Kidney (tissue), 14 donors: ENCODE measurements around the gene KCTD2. TPM values are rescaled to one million over a fixed set of nuclear protein-coding genes. Genes with fewer than 3 reads are reported as not detected.

Experiments used
- DNase-seq, 5 donors: peaks; one replicate each; pipeline ENCODE4 v3.0.0-alpha.2; 2013 to 2020
- FAIRE-seq: peaks from 2 replicates; lab custom pipeline; 2012; peaks lifted over from hg19 to GRCh38; lab: Jason Lieb, UNC
- H3K27ac ChIP-seq, 2 donors: one replicate each; pipeline ENCODE4 v1.7.0; 2013; ENCODE audit warnings: low read depth in 2 of 2, low read length in 2 of 2, inconsistent platforms in 1 of 2
- H3K27me3 ChIP-seq: one replicate; pipeline ENCODE4 v1.7.1; 2013; ENCODE audit warnings: low read length, inconsistent platforms; ENCODE audit not compliant: control insufficient read depth, insufficient read depth
- H3K36me3 ChIP-seq, 3 donors: one replicate each; pipeline versions ENCODE4 v1.7.0 to v1.7.1; 2013; ENCODE audit warnings: low read length in 3 of 3, control low read depth in 1 of 3, inconsistent platforms in 1 of 3; ENCODE audit not compliant: insufficient read depth in 3 of 3, control insufficient read depth in 2 of 3
- H3K4me1 ChIP-seq, 3 donors: one replicate each; pipeline versions ENCODE4 v1.7.0 to v1.7.1; 2013; ENCODE audit warnings: low read length in 3 of 3, inconsistent platforms in 1 of 3, low read depth in 1 of 3; ENCODE audit not compliant: control insufficient read depth in 2 of 3, insufficient read depth in 2 of 3
- H3K4me3 ChIP-seq, 3 donors: one replicate each; pipeline versions ENCODE4 v1.7.0 to v1.8.1; 2013; ENCODE audit warnings: low read length in 3 of 3, control low read depth in 1 of 3, inconsistent platforms in 1 of 3
- H3K9ac ChIP-seq, 3 donors: one replicate each; pipeline versions ENCODE4 v1.7.0 to v1.7.1; 2013; ENCODE audit warnings: low read length in 3 of 3, control low read depth in 1 of 3, inconsistent platforms in 1 of 3
- H3K9me3 ChIP-seq, 3 donors: one replicate each; pipeline versions ENCODE4 v1.7.0 to v1.7.1; 2013; ENCODE audit warnings: low read length in 3 of 3, control low read depth in 1 of 3, inconsistent platforms in 1 of 3; ENCODE audit not compliant: control insufficient read depth in 2 of 3, insufficient read depth in 1 of 3
- CTCF ChIP-seq: IDR thresholded peaks from 3 replicates; pipeline ENCODE4 v1.5.1; 2012; ENCODE audit warnings: mild to moderate bottlenecking, moderate library complexity, borderline replicate concordance; ENCODE audit not compliant: insufficient read depth; ENCODE audit errors: extremely low read depth
- intact Hi-C: fragments of 100-400 bp; cut with DNase I; formaldehyde crosslinking; loops from one replicate; pipeline ENCODE4 v1.11.1; 2022
- polyA plus RNA-seq: library from polyadenylated mRNA; stranded (reverse); fragments of 350-450 nt; fragmentation: Illumina TruSeq; extraction: RNeasy Lipid Tissue Mini Kit (QIAGEN cat#74804); gene quantifications from one replicate; pipeline ENCODE4 v1.2.3, GENCODE V29; 2014; ENCODE audit warnings: low read depth, low replicate concordance; ENCODE audit not compliant: insufficient read depth
- total RNA-seq: library from RNA; stranded (reverse); fragmentation: NEBNext Ultra II Directional; extraction: Animal tissue kit (Norgen Biotek cat#: 25700); gene quantifications from one replicate; pipeline ENCODE4 v1.2.1, GENCODE V29; 2021
- donor health status: control.
- donor health status: control.
- donor health status: control.
- donor health status: control.
- donor health status: control.
- donor health status: DM: yes; HTN: yes; CAD: no.
- donor health status: Normal renal cell carcinoma (clear cell type).

KCTD2 gene
- total and polyA plus RNA-seq, 2 donors from 2014 or later = 26.0 to 30.2 TPM

- Histone ChIP-seq H3K9me3 (no peaks in the 10 kb centered on the region), H3K9ac (no peak overlapping the region), H3K36me3 (peaks cover 0 to 2% (median 2%) of the 10 kb centered on the region in 3 donors), H3K4me1 (peaks cover 0 to 14% (median 0%) of the 10 kb centered on the region in 3 donors), H3K27me3 (no peaks in the 10 kb centered on the region), H3K27ac (peak overlapping the region in 1 of 2 donors; percentile 32), H3K4me3 (no peak overlapping the region)
- intact Hi-C loops = no loop called here
- TF ChIP-seq CTCF = peak; percentile 73
- no peak for FAIRE-seq
- DNase-seq = peak in 3 of 5 donors; percentile 48 to 70 (median 52)
Measured at GRCh38 chr17:75105126-75106080, 58.4 kb downstream of the KCTD2 start.

- no peak for DNase-seq
- Histone ChIP-seq H3K27me3 (no peaks in the 10 kb centered on the region), H3K4me3 (no peak overlapping the region), H3K4me1 (peaks cover 0 to 17% (median 0%) of the 10 kb centered on the region in 3 donors), H3K36me3 (no peaks in the 10 kb centered on the region), H3K9ac (no peak overlapping the region), H3K27ac (no peak overlapping the region), H3K9me3 (no peaks in the 10 kb centered on the region)
- no peak for TF ChIP-seq CTCF
- FAIRE-seq = no peak
- intact Hi-C loops = no loop called here
Measured at GRCh38 chr17:75108193-75108592, 61.2 kb downstream of the KCTD2 start.

- Histone ChIP-seq H3K27ac (peak overlapping the region in 1 of 2 donors; percentile 71), H3K4me1 (peaks cover 0 to 21% (median 0%) of the 10 kb centered on the region in 3 donors), H3K9ac (peak overlapping the region in 1 of 3 donors; percentile 40), H3K9me3 (no peaks in the 10 kb centered on the region), H3K27me3 (no peaks in the 10 kb centered on the region), H3K4me3 (peak overlapping the region in 1 of 3 donors; percentile 78), H3K36me3 (no peaks in the 10 kb centered on the region)
- intact Hi-C loops = no loop called here
- no peak for TF ChIP-seq CTCF
- FAIRE-seq (no peak), DNase-seq (no peak)
Measured at GRCh38 chr17:75109046-75109406, 62.0 kb downstream of the KCTD2 start.
